Mesendoderm (in vitro differentiated cells): ENCODE data around the gene MINDY1.
A peak's percentile ranks its signal among the peaks of the same experiment; 100 is the strongest.

ENCODE experiments used
- DNase-seq: peaks from one replicate; pipeline ENCODE4 v3.0.0; 2013
- H2AK5ac ChIP-seq: 2 replicates; pipeline ENCODE4 v1.6.1; 2013; ENCODE audit warnings: low read length, inconsistent platforms
- H2BK120ac ChIP-seq: 2 replicates; pipeline ENCODE4 v1.6.1; 2013; ENCODE audit warnings: low read depth, mild to moderate bottlenecking, low read length, moderate library complexity, mixed read lengths
- H2BK15ac ChIP-seq: replicated peaks from 2 replicates; pipeline ENCODE4 v1.6.1; 2013; ENCODE audit warnings: low read depth, mild to moderate bottlenecking, moderate library complexity
- H2BK5ac ChIP-seq: 2 replicates; pipeline ENCODE4 v1.6.1; 2013; ENCODE audit warnings: low read length, inconsistent platforms
- H3K18ac ChIP-seq: 2 replicates; pipeline ENCODE4 v1.6.1; 2013; ENCODE audit warnings: mild to moderate bottlenecking, low read length, mixed read lengths
- H3K23ac ChIP-seq: one replicate; pipeline ENCODE4 v1.6.1; 2013; ENCODE audit warnings: low read length
- H3K27ac ChIP-seq: 2 replicates; pipeline ENCODE4 v1.5.1; 2013; ENCODE audit warnings: low read depth, mild to moderate bottlenecking, inconsistent platforms, low read length, moderate library complexity
- H3K27me3 ChIP-seq: 2 replicates; pipeline ENCODE4 v1.6.1; 2013; ENCODE audit warnings: low read length, control low read depth, mild to moderate bottlenecking, inconsistent platforms; ENCODE audit not compliant: insufficient read depth, poor library complexity
- H3K36me3 ChIP-seq: 2 replicates; pipeline ENCODE4 v1.6.1; 2013; ENCODE audit warnings: low read length, inconsistent platforms; ENCODE audit not compliant: control insufficient read depth, insufficient read depth
- H3K4ac ChIP-seq: one replicate; pipeline ENCODE4 v1.6.1; 2013; ENCODE audit warnings: low read depth, mild to moderate bottlenecking, low read length, moderate library complexity
- H3K4me1 ChIP-seq: 2 replicates; pipeline ENCODE4 v1.6.1; 2013; ENCODE audit warnings: low read depth, low read length, inconsistent platforms; ENCODE audit not compliant: control insufficient read depth
- H3K4me2 ChIP-seq: 2 replicates; pipeline ENCODE4 v1.6.1; 2013; ENCODE audit warnings: low read length
- H3K4me3 ChIP-seq: 2 replicates; pipeline ENCODE4 v1.5.1; 2013; ENCODE audit warnings: mild to moderate bottlenecking, low read length
- H3K56ac ChIP-seq: one replicate; pipeline ENCODE4 v1.6.1; 2013; ENCODE audit warnings: low read length
- H3K79me1 ChIP-seq: 2 replicates; pipeline ENCODE4 v1.6.1; 2013; ENCODE audit warnings: low read length, inconsistent platforms
- H3K79me2 ChIP-seq: 2 replicates; pipeline ENCODE4 v1.6.1; 2013; ENCODE audit warnings: mild to moderate bottlenecking, low read length; ENCODE audit not compliant: control insufficient read depth, insufficient read depth
- H3K9ac ChIP-seq: 2 replicates; pipeline ENCODE4 v1.6.1; 2013; ENCODE audit warnings: low read length, inconsistent platforms
- H4K5ac ChIP-seq: one replicate; pipeline ENCODE4 v1.6.1; 2013; ENCODE audit warnings: low read length
- H4K8ac ChIP-seq: one replicate; pipeline ENCODE4 v1.6.1; 2013; ENCODE audit warnings: low read depth, mild to moderate bottlenecking, control low read depth, low read length, moderate library complexity
- WGBS: extraction: QIAGEN DNeasy Blood & Tissue Kit; methylation state at CpG from one replicate; pipeline ENCODE4 v1.1.7; 2013; ENCODE audit warnings: low lambda C conversion rate, missing lambda C conversion rate; ENCODE audit not compliant: insufficient coverage; ENCODE audit errors: extremely low coverage; 5-methylcytosine and 5-hydroxymethylcytosine counted together

Gene MINDY1

GRCh38 chr1:150974580-150975478 lies 31.9 kb downstream of the MINDY1 start, which contains the start of gene CERS2:
Gene CERS2 (minus strand): TSS chr1:150974835. CDS start chr1:150969090, 5,745 bp downstream.
- H3K18ac ChIP-seq = peak within 1 kb of the TSS; percentile 98
- no peaks in the 10 kb centered on the region for H3K36me3 ChIP-seq
- H3K56ac ChIP-seq = peak within 1 kb of the TSS; percentile 81
- peak within 1 kb of the TSS; percentile 54 for H2BK5ac ChIP-seq
- peak within 1 kb of the TSS; percentile 83 for H3K9ac ChIP-seq
- H3K79me1 ChIP-seq = peaks cover 18% of the 10 kb centered on the region
- H2BK120ac ChIP-seq = peak within 1 kb of the TSS; percentile 64
- no peak within 1 kb of the TSS for H4K8ac ChIP-seq
- peak within 1 kb of the TSS; percentile 84 for H3K27ac ChIP-seq
- H3K27me3 ChIP-seq = no peaks in the 10 kb centered on the region
- peak within 1 kb of the TSS; percentile 95 for H3K23ac ChIP-seq
- peak within 1 kb of the TSS; percentile 88 for H3K4me3 ChIP-seq
- DNase-seq = peak; percentile 87
- peak within 1 kb of the TSS; percentile 99 for H3K4me2 ChIP-seq
- H3K4ac ChIP-seq = peak within 1 kb of the TSS; percentile 99
- WGBS = no CpG with 5 or more reads among the region's 106 CpGs
- peaks cover 32% of the 10 kb centered on the region for H3K4me1 ChIP-seq
- peaks cover 42% of the 10 kb centered on the region for H3K79me2 ChIP-seq
- peak within 1 kb of the TSS; percentile 95 for H2AK5ac ChIP-seq
- H2BK15ac ChIP-seq = no peak within 1 kb of the TSS
- H4K5ac ChIP-seq = no peak within 1 kb of the TSS

GRCh38 chr1:150973836-150974579 lies 32.7 kb downstream of the MINDY1 start:
- H2BK15ac ChIP-seq = no peak overlapping the region
- H3K23ac ChIP-seq = peak overlapping the region; percentile 95
- DNase-seq = peak; percentile 50
- peak overlapping the region; percentile 81 for H3K56ac ChIP-seq
- H2BK5ac ChIP-seq = peak overlapping the region; percentile 54
- peak overlapping the region; percentile 99 for H3K4ac ChIP-seq
- WGBS = no CpG with 5 or more reads among the region's 67 CpGs
- H2BK120ac ChIP-seq = peak overlapping the region; percentile 64
- peaks cover 49% of the 10 kb centered on the region for H3K79me2 ChIP-seq
- peak overlapping the region; percentile 99 for H3K4me2 ChIP-seq
- no peaks in the 10 kb centered on the region for H3K27me3 ChIP-seq
- peak overlapping the region; percentile 83 for H3K9ac ChIP-seq
- H3K79me1 ChIP-seq = peaks cover 19% of the 10 kb centered on the region
- H3K18ac ChIP-seq = peak overlapping the region; percentile 98
- H3K4me1 ChIP-seq = peaks cover 32% of the 10 kb centered on the region
- H3K4me3 ChIP-seq = peak overlapping the region; percentile 88
- H2AK5ac ChIP-seq = peak overlapping the region; percentile 95
- H3K27ac ChIP-seq = peak overlapping the region; percentile 84
- no peak overlapping the region for H4K8ac ChIP-seq
- H3K36me3 ChIP-seq = no peaks in the 10 kb centered on the region
- no peak overlapping the region for H4K5ac ChIP-seq

GRCh38 chr1:150973258-150973835 lies 33.4 kb downstream of the MINDY1 start:
- peaks cover 25% of the 10 kb centered on the region for H3K79me1 ChIP-seq
- H3K27me3 ChIP-seq = no peaks in the 10 kb centered on the region
- no peak for DNase-seq
- peaks cover 55% of the 10 kb centered on the region for H3K79me2 ChIP-seq
- H3K18ac ChIP-seq = peak overlapping the region; percentile 98
- H3K9ac ChIP-seq = peak overlapping the region; percentile 83
- H4K5ac ChIP-seq = no peak overlapping the region
- H3K4me3 ChIP-seq = peak overlapping the region; percentile 88
- peak overlapping the region; percentile 95 for H2AK5ac ChIP-seq
- H2BK120ac ChIP-seq = no peak overlapping the region
- H3K4ac ChIP-seq = peak overlapping the region; percentile 99
- H3K27ac ChIP-seq = peak overlapping the region; percentile 84
- no CpG with 5 or more reads among the region's 15 CpGs for WGBS
- H3K36me3 ChIP-seq = peaks cover 6% of the 10 kb centered on the region
- H3K56ac ChIP-seq = peak overlapping the region; percentile 81
- H2BK15ac ChIP-seq = no peak overlapping the region
- H3K4me1 ChIP-seq = peaks cover 32% of the 10 kb centered on the region
- H3K23ac ChIP-seq = peak overlapping the region; percentile 75
- peak overlapping the region; percentile 54 for H2BK5ac ChIP-seq
- no peak overlapping the region for H4K8ac ChIP-seq
- H3K4me2 ChIP-seq = peak overlapping the region; percentile 99

- no peak overlapping the region for H4K8ac ChIP-seq
- H3K4me3 ChIP-seq = no peak overlapping the region
- no peak for DNase-seq
- H3K4me1 ChIP-seq = peaks cover 31% of the 10 kb centered on the region
- peak overlapping the region; percentile 83 for H3K9ac ChIP-seq
- WGBS = no CpG with 5 or more reads among the region's 4 CpGs
- peaks cover 11% of the 10 kb centered on the region for H3K36me3 ChIP-seq
- peaks cover 30% of the 10 kb centered on the region for H3K79me1 ChIP-seq
- H2AK5ac ChIP-seq = no peak overlapping the region
- no peak overlapping the region for H3K23ac ChIP-seq
- H3K18ac ChIP-seq = peak overlapping the region; percentile 13
- H2BK120ac ChIP-seq = no peak overlapping the region
- no peak overlapping the region for H4K5ac ChIP-seq
- H3K27me3 ChIP-seq = no peaks in the 10 kb centered on the region
- no peak overlapping the region for H3K4ac ChIP-seq
- H3K27ac ChIP-seq = peak overlapping the region; percentile 20
- H3K4me2 ChIP-seq = peak overlapping the region; percentile 99
- no peak overlapping the region for H2BK15ac ChIP-seq
- H3K79me2 ChIP-seq = peaks cover 55% of the 10 kb centered on the region
- H3K56ac ChIP-seq = peak overlapping the region; percentile 11
- no peak overlapping the region for H2BK5ac ChIP-seq
Measured at GRCh38 chr1:150972417-150972940, 34.2 kb downstream of the MINDY1 start.

- H4K5ac ChIP-seq = no peak overlapping the region
- no peak overlapping the region for H2AK5ac ChIP-seq
- H3K56ac ChIP-seq = peak overlapping the region; percentile 56
- no peaks in the 10 kb centered on the region for H3K27me3 ChIP-seq
- no peak overlapping the region for H3K23ac ChIP-seq
- peaks cover 27% of the 10 kb centered on the region for H3K4me1 ChIP-seq
- H3K79me2 ChIP-seq = peaks cover 55% of the 10 kb centered on the region
- peak; percentile 66 for DNase-seq
- H3K18ac ChIP-seq = no peak overlapping the region
- H3K9ac ChIP-seq = peak overlapping the region; percentile 83
- H2BK120ac ChIP-seq = no peak overlapping the region
- WGBS = no CpG with 5 or more reads among the region's 6 CpGs
- no peak overlapping the region for H2BK5ac ChIP-seq
- no peak overlapping the region for H3K4me3 ChIP-seq
- H3K79me1 ChIP-seq = peaks cover 32% of the 10 kb centered on the region
- no peak overlapping the region for H3K4ac ChIP-seq
- peak overlapping the region; percentile 99 for H3K4me2 ChIP-seq
- no peak overlapping the region for H2BK15ac ChIP-seq
- peak overlapping the region; percentile 28 for H3K27ac ChIP-seq
- no peak overlapping the region for H4K8ac ChIP-seq
- peaks cover 17% of the 10 kb centered on the region for H3K36me3 ChIP-seq
Measured at GRCh38 chr1:150971583-150972416, 34.9 kb downstream of the MINDY1 start.
